ENCODE results near the gene SPDYE16.
"Not testable (repeated sequence)": the region's sequence is repeated elsewhere in the genome, so short reads cannot be mapped to it uniquely, and the experiment has no call there.

GRCh38 chr7:76586585-76587315 is 43.7 kb upstream of the SPDYE16 start:
- TF ChIP-seq POLR2A, POLR2AphosphoS5 (IDR thresholded peaks at IDR 0.05): not testable (repeated sequence)
- TF ChIP-seq, protein P1, sequence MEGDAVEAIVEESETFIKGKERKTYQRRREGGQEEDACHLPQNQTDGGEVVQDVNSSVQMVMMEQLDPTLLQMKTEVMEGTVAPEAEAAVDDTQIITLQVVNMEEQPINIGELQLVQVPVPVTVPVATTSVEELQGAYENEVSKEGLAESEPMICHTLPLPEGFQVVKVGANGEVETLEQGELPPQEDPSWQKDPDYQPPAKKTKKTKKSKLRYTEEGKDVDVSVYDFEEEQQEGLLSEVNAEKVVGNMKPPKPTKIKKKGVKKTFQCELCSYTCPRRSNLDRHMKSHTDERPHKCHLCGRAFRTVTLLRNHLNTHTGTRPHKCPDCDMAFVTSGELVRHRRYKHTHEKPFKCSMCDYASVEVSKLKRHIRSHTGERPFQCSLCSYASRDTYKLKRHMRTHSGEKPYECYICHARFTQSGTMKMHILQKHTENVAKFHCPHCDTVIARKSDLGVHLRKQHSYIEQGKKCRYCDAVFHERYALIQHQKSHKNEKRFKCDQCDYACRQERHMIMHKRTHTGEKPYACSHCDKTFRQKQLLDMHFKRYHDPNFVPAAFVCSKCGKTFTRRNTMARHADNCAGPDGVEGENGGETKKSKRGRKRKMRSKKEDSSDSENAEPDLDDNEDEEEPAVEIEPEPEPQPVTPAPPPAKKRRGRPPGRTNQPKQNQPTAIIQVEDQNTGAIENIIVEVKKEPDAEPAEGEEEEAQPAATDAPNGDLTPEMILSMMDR (IDR thresholded peaks at IDR 0.05): not testable (repeated sequence)

Measured in prostate gland (tissue), 2 donors.